CD4-positive, alpha-beta T cell treated with Interferon alpha-2 for 1 hour (primary cell): ENCODE results near the gene PIAS1.
"Not testable (repeated sequence)": the region's sequence is repeated elsewhere in the genome, so short reads cannot be mapped to it uniquely, and the experiment has no call there.

Experiments used
- DNase-seq, 2 donors: peaks; one replicate each; pipeline ENCODE4 v3.0.0-alpha.2; 2020 to 2022

Gene PIAS1

DNA sequence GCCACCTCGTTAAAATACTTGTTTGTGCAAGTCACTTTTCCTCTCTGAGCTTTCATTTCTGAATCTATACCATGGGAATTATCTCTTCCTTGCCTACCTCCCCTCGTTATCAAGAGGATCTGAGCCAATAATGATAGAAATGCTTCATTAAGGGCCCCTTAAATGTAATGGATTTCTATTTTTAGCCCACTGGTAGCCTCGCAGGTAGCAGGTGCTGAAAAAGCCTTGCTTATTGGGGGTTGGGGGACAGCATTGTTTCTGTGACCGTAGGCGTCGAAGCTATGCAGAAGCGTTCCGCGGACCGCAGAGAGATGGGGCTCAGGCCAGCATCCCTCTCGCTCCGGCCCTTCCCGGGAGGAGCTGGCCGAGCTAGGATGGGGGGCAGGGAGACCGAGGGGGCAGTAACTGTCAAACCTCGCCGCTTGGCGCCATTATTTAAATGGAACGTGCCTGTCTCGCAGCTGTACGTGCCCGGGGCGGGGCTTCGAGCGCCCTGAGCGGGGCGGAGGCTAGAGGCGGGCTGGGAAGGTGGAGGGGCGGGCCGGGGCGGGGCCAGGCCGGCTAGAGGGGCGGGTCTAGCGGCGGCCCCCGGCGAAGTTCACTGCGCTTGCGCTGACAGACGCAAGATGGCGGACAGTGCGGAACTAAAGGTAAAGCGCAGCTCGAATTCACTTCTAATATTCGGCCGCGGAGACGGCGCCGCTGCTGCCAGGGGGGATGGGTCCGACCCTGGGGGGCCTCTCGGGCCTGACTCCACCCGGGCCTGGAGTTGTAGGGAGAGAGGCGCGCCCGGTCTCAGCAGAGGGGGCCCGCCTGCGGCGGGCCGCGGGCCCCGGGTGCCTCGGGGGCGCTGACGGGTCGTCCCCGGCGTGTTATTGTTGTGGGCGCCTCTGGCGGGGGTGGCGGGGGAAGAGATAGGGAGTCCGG lies at the start of gene PIAS1:
PIAS1 (plus strand) TSS at position 615 of the 927 bp plus-strand sequence; CDS start at position 627, 12 bp downstream.
- peak; percentile 95 to 96 for DNase-seq

DNA sequence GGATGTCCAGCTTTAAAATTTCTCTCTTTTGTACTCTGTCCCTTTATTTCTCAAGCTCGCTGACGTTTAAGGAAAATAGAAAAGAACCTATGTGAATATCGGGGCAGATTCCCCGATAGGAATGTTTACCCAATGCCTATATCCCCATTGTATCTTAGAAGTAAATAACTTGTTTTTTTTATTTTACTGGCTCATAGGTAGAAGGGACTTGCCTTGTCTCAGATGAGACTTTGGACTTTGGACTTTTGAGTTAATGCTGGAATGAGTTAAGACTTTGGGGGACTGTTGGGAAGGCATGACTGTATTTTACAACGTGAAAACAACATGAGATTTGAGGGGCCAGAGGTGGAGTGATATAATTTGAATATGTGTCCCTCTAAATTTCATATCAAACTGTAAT lies 46.5 kb upstream of the PIAS1 start:
- DNase-seq: not testable (repeated sequence)

DNA sequence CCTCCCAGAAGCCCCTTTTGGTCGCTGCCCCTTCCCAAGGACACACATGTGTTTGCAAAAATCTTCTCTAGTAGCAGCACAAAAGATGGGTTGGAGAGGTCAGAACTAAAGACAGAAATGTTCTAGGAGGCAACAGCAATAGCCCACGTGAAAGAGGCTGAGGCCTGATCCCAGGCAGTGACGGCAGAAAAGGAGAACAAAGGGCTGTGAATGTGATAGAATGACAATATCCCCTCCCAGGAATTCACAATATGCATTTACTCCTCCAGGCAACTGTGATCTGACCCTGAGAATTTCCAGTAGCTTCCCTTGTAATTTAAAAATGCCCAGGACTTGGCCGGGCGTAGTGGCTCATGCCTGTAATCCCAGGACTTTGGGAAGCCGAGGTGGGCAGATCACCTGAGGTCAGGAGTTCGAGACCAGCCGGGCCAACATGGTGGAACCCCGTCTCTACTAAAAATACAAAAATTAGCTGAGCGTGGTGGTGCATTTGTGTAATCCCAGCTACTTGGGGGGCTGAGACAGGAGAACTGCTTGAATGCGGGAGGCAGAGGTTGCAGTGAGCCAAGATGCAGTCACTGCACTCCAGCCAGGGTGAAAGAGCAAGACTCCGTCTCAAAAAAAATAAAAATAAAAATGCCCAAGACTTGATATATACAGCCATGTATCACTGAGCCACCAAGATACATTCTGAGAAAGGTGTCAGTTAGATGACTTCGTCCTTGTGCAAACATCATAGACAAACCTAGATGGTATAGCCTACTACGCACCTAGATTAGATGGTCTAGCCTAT lies 43.6 kb upstream of the PIAS1 start:
- no peak for DNase-seq

DNA sequence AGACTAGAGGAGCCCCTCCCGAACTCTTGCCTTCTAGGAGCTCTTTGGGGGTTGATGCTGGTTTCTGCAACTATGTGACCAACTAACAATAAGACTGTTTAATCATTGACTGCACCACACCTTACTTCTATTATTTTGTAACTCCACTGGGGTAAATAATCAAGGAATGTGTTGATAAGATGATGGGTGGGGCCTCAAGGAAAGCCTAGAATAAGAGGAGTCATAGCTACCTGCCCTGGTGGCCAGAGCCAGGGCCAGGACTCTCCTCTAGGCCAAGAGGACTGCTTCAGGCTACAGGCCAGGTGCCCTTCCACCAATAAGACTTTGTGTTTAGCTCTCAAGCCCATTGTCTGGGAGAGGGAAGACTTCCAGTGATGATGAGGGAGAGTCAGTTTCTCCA lies 41.2 kb upstream of the PIAS1 start:
- no peak for DNase-seq

DNA sequence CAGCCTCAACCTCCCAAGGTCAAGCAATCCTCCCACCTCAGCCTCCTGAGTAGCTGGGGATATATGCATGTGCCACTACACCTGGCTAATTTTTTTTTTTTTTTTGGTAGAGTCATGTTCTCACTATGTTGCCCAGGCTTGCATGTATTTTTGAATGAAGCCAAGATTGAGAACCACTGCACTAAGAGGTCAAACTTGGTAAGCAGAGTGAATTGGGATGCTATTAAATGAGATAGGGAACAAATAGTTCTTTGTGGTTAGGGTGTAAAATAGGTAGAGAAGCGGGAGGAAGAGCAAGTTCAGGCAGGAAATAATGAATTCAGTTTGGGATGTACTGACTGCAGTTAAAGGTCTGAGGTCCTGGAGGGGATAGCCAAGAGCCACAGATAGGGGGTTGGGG lies 39.9 kb upstream of the PIAS1 start:
- no peak for DNase-seq

DNA sequence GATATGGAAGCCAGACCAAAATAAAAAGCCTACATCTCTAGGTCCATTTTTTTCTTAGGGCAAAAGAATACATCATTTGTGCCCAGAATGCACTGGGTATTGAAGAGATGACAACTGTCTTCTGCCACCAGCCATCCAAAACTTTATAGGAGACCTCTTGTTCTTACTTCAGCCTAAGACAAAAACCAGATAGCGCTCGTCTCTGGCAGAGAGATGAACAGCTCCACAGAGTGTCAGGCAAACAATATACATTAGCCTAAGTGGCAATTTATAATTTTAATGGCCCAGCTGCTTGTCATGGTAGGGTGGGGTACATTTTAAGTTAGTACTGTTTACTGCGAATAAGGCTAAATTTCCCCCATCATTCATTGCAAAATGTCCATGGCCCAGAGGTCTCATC lies 38.9 kb upstream of the PIAS1 start:
- DNase-seq: no peak

DNA sequence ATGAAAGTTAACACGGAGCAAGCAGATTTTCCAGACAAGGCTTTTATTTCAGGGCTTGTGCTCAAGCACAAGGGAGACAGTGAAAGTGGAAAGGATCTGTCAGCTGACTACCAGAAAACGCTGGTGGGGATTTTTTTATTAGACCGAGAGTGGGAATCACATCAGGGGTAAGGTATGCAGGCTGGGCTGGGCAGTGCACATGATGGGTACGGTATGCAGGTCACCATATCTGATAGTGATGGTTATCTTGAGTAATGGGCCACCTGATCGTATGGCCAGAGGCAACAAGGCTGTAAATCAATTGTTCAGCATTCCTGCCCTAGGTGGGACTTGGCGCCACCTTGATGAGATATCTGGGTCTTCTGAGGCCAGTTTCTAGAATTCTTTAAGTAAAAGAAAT lies 36.9 kb upstream of the PIAS1 start:
- no peak for DNase-seq

DNA sequence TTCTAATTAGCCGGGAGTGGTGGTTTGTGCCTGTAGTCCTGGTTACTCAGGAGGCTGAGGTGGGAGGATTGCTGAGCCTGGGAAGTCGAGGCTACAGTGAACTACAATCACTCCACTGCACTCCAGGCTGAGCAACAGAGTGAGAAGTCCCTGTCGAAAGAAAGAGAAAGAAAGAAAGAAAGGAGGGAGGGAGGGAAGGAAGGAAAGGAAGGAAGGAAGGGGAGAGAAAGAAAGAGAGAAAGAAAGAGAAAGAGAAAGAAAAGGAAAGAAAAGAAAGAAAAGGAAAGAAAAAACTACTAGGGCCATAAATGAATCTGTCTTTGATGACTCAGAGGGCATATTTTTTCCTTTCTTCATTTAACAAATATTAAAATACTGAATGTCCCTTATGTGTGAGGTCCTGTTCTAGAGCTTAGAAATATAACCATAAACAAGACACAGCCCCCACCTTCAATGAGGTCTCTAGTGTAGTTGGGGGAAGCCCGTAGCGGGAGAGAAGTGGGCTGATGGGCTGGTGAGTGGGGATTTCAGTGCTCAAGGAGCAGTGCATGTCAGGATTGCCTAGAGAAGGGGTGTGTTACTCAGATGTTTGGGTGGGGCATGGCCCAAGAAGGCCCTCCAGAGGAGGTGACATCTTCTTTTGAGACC lies 35.2 kb upstream of the PIAS1 start:
- DNase-seq: no peak

DNA sequence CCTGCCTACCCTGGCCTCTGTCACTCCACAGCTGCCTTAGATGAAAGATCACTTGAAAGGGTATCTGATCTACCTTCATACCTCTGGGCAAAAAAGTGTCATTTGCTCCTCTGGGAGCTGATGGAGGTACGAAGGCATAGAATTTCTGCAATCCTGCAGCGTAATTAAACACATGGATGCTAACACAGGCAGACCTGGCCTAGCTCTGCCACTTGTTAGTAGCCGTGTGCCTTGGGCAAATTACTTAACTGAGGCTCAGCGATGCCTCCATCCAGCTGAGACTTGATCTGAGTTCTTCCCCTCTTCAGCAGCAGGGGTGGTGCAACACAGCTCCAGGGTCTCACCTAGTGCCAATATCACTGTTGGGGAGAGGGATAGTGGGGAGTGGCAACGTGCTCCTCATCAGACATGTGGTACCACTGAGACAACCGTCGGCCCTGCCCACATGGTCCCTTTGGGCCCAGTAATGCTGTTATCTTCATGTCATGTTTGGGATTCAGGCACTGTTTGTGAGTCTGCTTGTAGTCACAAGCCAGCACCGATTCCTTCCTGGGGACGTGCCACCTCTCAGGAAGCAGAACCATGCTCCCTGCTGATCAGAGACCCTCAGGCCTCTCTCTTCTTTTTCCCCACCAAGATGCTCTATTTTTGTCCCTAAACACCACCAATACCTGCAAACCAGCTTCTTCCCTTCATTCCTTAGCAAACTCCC lies 34.1 kb upstream of the PIAS1 start:
- DNase-seq: no peak

DNA sequence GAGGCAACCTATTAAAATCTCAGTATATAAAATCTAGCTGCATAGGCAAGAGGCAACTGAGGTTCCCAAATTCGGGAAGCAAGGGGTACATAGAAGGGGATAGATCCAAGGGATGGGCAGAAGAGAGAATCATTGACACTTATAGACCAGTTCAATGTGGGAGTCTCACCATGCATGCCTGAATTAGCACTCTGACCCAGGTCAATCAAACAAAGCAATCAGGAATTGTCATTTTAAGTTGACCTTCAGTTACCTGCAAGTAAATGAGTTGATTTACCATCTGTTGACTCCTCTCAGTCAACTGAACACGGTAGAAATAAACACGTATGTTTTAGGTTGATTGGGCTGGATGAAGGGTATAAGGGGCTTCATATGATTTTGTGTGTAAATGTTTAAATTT lies 33.4 kb upstream of the PIAS1 start:
- no peak for DNase-seq

DNA sequence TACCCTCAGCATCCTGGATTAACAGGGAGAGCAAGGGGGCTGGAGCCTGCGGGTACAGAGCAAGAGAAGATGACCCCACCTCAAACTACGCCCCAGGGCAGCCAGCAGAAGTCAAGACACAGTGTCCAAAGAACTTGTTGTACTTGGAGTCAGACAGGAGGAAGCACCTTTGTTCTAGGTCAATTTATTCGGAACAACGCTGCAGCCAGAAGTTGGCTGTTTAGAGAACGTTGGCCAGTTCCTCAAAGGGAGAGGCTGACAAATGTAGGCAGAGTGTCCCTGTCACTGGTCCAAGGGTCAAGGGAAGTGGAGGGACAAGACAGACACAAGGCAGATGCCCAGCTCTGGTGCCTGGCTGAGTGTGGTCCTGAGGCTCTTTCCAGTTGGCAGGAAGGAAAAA lies 32.1 kb upstream of the PIAS1 start:
- no peak for DNase-seq

DNA sequence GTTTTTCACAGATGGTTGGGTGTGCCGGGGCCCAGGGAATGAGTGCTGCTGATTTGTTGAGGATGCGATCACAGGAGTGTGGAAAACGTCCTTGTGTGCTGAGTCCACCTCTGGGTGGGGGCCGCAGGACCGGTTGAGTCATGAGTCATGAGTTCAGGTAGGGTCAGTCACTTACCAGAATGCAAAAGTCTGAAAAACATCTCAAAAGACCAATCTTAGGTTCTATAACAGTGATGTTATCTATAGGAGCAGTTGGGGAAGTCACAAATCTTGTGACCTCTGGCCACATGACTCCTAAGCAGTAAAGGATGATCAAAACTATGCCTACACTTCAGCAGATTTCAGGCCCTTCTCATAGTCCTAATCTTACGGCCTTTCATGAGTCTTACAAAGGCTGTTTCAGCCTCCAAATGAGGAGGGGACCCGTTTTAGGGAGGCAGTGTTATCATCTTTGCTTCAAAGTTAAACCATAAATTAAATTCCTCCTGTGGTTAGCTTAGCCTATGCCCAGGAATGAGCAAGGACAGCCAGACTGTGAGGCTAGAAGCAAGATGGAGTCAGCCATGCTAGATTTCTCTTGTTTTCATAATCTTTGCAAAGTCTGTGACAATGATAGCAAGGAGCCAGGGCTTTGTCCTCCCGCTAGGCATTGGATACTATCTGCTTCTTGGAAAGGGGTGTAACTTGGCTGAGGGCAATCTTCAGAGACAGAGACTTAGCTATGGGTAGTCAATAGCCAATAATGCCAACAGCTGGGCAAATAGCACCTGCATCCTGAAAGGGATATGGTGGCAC lies 30.6 kb upstream of the PIAS1 start:
- DNase-seq: no peak

DNA sequence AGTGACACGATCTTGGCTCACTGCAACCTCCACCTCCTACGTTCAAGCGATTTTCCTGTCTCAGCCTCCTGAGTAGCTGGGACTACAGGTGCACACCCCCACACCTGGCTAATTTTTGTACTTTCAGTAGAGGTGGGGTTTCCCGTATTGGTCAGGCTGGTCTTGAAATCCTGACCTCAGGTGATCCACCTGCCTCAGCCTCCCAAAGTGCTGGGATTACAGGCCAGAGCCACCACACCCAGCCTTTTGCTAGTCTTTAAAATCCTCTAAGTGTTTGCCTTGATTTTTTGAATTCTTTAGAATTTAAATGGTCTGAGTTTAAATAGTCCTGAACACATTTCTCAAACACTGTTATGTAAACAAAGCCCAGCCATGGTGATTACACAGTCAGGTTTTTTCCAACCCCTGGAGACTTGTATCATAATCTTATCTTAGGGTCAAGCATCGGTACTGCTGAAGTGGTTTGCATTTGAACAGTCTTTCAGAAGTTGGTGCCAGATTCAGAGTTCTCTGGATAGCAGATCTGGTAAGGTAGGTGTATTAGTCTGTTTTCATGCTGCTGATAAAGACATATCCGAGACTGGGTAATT lies 28.2 kb upstream of the PIAS1 start:
- no peak for DNase-seq

DNA sequence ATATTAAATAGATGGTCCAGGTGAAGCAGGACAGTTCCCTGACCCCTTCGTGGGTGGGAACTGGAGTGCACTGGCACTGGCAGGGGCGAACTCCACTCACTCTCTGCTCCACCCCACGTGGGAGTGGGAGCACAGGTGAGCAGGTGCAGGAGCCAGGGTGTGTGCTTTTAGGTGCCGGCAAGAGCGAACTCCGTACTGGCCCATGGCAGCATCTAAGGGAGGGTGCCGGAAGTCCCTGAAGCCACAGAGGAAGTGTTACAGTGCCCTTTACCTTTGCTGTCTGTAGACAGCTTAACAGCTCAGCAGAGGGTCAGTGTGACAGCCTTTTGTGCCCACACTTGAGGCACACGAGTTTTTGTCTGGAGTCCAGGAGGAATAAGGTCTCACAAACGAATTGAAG lies 26.7 kb upstream of the PIAS1 start:
- DNase-seq: no peak

DNA sequence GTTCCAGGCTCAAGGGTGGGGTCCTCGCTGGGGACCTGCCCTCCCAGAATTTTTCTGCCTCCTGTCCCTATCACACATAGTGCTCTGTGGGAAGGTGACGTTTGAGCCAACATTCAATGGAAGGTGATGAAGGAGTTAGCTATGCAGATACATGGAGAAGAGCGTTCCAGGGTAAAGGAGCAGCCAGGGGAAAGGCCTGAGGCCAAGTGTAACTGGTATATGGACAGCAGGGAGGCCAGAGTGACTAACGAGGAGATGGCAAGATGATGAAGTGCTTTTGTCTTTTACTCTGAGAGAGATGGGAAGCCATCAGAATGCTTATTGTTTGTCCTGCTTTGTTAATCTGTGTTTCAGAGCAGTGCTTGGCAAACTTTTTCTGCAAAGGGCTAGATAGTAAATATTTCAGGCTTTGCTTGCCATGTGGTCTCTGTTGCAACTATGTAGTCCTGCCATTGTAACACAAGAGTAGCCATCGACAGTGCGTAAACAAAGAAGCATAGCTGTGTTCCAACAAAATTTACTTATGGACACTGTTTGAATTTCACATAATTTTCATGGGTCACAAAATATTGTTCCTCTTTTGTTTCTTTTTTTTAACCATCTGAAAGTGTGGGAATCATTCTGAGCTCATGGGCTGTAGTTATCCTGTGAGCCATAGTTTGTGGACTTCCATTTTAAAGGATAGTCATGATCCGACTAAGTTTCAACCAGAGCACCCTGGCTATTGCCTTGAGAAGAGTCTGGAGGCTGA lies 25.8 kb upstream of the PIAS1 start:
- no peak for DNase-seq

DNA sequence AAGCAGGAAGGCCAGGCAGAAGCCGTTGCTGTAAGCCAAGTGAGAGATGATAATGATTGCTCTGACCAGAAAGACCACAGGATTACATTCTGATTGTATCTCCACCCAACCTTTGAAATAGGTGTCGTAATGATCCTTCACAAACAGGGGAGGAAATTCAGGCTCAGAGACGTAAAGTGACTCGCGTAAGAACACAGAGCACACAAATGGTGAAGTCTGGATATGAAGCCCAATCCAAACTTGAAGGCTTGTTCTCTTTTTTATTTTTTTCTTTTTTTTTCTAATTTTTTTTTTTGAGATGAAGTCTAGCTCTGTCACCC lies 25.3 kb upstream of the PIAS1 start:
- DNase-seq: no peak

DNA sequence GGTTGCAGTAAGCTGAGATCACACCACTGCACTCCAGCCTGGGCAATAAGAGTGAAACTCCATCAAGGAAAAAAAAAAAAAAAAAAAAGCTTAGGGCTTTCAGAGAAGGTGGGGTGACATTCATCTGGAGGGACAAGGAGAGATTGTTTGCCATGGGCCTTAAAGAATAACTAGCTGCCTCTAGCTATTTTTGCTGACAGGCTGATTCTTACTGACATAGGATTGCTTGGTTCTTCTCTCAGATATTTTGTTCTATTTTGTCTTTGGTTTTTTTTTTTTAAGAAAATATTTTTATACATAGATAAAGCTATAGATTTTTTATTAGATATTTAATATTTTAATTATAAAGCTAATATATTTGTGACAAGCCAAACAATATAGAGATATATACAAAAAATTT lies 24.2 kb upstream of the PIAS1 start:
- DNase-seq: no peak

DNA sequence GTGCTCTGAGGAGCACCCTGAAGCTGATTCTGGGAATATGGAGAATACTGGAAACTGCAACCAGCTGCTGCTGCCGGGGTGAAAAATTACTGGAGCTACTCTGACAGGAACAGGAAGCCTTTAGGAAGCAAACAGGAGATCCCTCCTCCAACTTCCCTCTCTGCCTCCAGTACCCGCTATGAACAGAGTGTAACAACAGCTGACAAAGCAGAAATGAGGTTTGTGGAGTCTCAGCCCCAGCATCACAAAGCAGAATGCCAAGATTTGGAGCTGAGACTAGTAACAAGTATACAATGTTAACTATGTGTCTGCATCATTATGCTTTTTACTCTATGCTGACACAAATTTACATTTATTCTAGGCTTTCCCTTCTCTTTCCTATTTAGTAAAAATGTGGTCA lies 22.7 kb upstream of the PIAS1 start:
- DNase-seq: no peak

DNA sequence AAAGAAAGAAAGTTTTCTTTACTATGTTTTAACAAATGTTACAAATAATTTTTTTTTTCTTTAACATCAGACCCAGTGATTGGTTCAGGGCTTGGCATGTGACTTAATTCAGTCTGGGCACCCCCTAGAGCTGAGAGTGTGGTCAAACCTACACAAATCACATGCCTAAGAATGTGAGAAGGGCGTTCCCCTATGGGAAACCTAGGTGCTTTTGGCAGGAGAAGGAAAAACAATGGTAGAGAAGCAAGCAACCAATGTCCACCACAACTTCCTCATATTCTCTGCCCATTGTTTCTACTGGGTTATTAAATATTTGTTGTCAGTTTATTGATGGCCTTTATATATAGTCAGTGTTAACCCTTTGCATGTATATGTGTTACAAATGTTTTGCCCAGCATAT lies 21.4 kb upstream of the PIAS1 start:
- DNase-seq: peak in 1 of 2 donors; percentile 3

DNA sequence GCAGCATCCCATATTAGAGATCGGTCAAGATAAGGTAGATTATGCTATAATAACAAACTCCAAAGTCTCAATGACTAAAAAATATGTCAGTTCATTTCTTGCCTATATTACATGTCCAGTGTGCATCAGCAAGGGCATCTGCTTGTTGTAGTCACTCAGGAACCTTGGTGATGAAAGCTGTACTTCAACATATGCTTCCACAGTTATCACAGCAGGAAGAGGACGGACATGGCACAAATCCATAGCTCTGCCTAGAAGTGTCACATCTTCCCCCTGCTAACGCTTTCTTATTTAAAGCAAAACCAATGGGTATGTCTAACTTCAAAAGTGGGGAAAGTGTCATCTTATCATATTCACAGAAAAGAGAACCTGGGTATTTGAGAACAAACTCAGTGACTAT lies 20.0 kb upstream of the PIAS1 start:
- DNase-seq: no peak

DNA sequence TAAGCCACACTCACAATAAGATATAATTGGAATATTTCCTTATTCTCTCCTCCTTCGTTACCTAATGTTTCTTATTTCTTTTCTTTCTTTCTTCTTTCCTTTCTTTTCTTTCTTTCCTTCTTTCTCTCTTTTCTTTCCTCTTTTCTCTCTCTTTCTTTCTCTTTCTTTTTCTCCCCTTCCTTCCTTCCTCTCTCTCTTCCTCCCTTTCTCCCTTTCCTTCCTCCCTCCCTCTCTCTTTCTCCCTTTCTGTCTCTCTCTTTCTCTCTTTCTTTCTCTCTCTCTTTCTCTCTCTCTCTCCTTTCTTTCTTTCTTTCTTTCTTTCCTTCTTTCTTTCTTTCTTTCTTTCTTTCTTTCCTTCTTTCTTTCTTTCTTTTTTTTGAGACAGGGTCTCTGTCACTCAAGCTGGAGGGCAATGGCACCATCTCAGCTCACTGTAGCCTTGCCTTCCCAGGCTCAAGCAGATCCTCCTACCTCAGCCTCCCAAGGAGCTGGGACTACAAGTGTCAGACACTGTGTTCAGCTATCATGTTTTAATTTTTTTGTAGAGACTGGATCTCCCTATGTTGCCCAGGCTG lies 19.3 kb upstream of the PIAS1 start:
- no peak for DNase-seq
